Activated B cell treated with CpG ODN at 0.5 μM for 24 hours (primary cell): ENCODE measurements around the gene TMC7. TPM values are rescaled to one million over a fixed set of nuclear protein-coding genes. Genes with fewer than 3 reads are reported as not detected.

Experiments
- ATAC-seq: fragments of 200-7000 bp; cut with Tn5 transposase; one replicate; pipeline ENCODE4 v1.10.0; 2021; ENCODE audit warnings: low read depth, mild to moderate bottlenecking, moderate library complexity
- CTCF ChIA-PET: fragments of 350-600 bp; sonication (Branson Sonifier 250); formaldehyde crosslinking; loops from one replicate; lab custom pipeline; 2021; ENCODE audit warnings: antibody characterized with exemption; lab: Charles Lee
- POLR2A ChIA-PET: fragments of 350-600 bp; sonication (Branson Sonifier 250); formaldehyde crosslinking; loops from one replicate; lab custom pipeline; 2021; ENCODE audit warnings: antibody characterized with exemption; lab: Charles Lee
- DNase-seq: peaks from one replicate; pipeline ENCODE4 v3.0.0; 2022
- H3K27ac Mint-ChIP-seq: one replicate; pipeline ENCODE4 v1.8.0; 2020; ENCODE audit warnings: mixed read lengths
- H3K27me3 Mint-ChIP-seq: one replicate; pipeline ENCODE4 v1.8.0; 2021; ENCODE audit warnings: mixed read lengths
- H3K36me3 Mint-ChIP-seq: one replicate; pipeline ENCODE4 v1.8.0; 2021; ENCODE audit warnings: low read depth, mixed read lengths
- H3K4me1 Mint-ChIP-seq: one replicate; pipeline ENCODE4 v1.8.0; 2021; ENCODE audit warnings: mixed read lengths
- H3K4me3 Mint-ChIP-seq: one replicate; pipeline ENCODE4 v1.8.0; 2020; ENCODE audit warnings: mild to moderate bottlenecking, mixed read lengths
- H3K9me3 Mint-ChIP-seq: one replicate; pipeline ENCODE4 v1.8.0; 2020; ENCODE audit warnings: mixed read lengths
- intact Hi-C: fragments of 100-400 bp; cut with micrococcal nuclease; formaldehyde crosslinking; loops from one replicate; pipeline ENCODE4 v1.15.1; 2024
- total RNA-seq: library from RNA; stranded (reverse); gene quantifications from 2 replicates; pipeline ENCODE4 v1.2.3, GENCODE V29; 2022
- TF ChIP-seq, protein P1 (sequence below): fragments of 200-600 bp; IDR thresholded peaks from one replicate; pipeline ENCODE4 v1.8.0; 2022; ENCODE audit warnings: antibody characterized with exemption, mild to moderate bottlenecking

TMC7 gene
- total RNA-seq, 1 donor from 2014 or later = not detected

DNA sequence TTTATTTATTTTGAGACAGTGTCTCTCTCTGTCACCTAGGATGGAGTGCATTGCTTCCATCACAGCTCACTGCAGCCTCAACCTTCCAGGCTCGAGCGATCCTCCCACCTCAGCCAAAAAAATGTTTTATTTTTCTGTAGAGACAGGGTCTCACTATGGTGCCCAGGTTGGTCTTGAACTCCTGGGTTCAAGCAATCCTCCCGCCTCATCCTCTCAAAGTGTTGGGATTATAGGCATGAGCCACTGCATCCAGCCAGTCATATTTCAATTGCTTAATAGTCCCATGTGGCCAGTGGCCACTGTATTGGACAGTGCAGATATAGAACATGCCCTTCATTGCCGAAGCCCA is 15.3 kb downstream of the TMC7 start:
- Mint-ChIP-seq H3K4me3 (no peak overlapping the region), H3K36me3 (no peaks in the 10 kb centered on the region), H3K27ac (no peak overlapping the region), H3K4me1 (no peaks in the 10 kb centered on the region), H3K9me3 (no peaks in the 10 kb centered on the region), H3K27me3 (no peaks in the 10 kb centered on the region)
- TF ChIP-seq, protein P1, sequence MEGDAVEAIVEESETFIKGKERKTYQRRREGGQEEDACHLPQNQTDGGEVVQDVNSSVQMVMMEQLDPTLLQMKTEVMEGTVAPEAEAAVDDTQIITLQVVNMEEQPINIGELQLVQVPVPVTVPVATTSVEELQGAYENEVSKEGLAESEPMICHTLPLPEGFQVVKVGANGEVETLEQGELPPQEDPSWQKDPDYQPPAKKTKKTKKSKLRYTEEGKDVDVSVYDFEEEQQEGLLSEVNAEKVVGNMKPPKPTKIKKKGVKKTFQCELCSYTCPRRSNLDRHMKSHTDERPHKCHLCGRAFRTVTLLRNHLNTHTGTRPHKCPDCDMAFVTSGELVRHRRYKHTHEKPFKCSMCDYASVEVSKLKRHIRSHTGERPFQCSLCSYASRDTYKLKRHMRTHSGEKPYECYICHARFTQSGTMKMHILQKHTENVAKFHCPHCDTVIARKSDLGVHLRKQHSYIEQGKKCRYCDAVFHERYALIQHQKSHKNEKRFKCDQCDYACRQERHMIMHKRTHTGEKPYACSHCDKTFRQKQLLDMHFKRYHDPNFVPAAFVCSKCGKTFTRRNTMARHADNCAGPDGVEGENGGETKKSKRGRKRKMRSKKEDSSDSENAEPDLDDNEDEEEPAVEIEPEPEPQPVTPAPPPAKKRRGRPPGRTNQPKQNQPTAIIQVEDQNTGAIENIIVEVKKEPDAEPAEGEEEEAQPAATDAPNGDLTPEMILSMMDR = no peak
- no peak for DNase-seq
- ATAC-seq = no peak
- POLR2A ChIA-PET = no interaction called here
- CTCF ChIA-PET = no interaction called here
- intact Hi-C loops = no loop called here

DNA sequence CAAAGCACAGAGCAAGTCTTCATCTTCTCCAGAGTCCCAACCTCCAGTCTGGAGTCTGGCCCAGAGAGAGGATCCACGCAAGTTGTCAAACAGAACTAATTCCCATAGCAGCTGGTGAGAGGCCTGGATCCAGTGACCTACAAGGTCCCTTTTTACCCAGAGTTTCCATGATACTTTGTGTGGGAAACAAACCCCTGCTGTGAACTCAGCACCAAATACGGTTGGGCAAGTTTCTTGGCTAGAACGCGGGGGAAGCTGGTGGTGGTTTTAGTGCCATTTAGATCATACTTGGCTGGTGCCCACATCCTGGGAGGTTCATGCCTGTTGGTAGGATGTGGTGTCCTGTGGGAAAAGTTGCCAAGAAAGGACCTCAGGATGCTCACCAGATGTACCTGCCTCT is 18.1 kb downstream of the TMC7 start:
- TF ChIP-seq, protein P1 = no peak
- ATAC-seq = no peak
- intact Hi-C loops = no loop called here
- H3K27me3 Mint-ChIP-seq = no peaks in the 10 kb centered on the region
- H3K36me3 Mint-ChIP-seq = no peaks in the 10 kb centered on the region
- H3K27ac Mint-ChIP-seq = no peak overlapping the region
- no peaks in the 10 kb centered on the region for H3K9me3 Mint-ChIP-seq
- POLR2A ChIA-PET = no interaction called here
- no peak overlapping the region for H3K4me3 Mint-ChIP-seq
- H3K4me1 Mint-ChIP-seq = no peaks in the 10 kb centered on the region
- CTCF ChIA-PET = no interaction called here
- no peak for DNase-seq

DNA sequence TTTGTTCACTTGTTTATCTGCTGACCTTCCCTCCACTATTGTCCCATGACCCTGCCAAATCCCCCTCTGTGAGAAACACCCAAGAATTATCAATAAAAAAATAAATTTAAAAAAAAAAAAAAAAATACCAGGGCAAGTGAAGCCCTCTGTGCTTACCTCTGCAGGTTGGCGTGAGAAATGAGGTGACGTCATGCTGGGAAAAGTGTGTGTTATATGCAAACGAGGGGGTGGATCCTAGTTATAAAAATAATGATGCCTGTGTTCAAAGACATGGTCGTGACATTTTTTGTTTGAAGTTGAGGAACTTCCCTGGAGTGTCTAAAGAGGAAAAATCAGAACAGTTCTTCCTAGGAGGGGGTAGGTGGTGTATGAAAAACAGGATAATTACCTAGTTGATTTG is 20.2 kb downstream of the TMC7 start:
- Mint-ChIP-seq H3K36me3 (no peaks in the 10 kb centered on the region), H3K4me3 (no peak overlapping the region), H3K9me3 (no peaks in the 10 kb centered on the region), H3K27ac (no peak overlapping the region), H3K4me1 (no peaks in the 10 kb centered on the region), H3K27me3 (peaks cover under 1% of the 10 kb centered on the region)
- DNase-seq (no peak), ATAC-seq (no peak)
- TF ChIP-seq, protein P1 = no peak
- ChIA-PET POLR2A (no interaction called here), CTCF (no interaction called here)
- intact Hi-C loops = no loop called here

DNA sequence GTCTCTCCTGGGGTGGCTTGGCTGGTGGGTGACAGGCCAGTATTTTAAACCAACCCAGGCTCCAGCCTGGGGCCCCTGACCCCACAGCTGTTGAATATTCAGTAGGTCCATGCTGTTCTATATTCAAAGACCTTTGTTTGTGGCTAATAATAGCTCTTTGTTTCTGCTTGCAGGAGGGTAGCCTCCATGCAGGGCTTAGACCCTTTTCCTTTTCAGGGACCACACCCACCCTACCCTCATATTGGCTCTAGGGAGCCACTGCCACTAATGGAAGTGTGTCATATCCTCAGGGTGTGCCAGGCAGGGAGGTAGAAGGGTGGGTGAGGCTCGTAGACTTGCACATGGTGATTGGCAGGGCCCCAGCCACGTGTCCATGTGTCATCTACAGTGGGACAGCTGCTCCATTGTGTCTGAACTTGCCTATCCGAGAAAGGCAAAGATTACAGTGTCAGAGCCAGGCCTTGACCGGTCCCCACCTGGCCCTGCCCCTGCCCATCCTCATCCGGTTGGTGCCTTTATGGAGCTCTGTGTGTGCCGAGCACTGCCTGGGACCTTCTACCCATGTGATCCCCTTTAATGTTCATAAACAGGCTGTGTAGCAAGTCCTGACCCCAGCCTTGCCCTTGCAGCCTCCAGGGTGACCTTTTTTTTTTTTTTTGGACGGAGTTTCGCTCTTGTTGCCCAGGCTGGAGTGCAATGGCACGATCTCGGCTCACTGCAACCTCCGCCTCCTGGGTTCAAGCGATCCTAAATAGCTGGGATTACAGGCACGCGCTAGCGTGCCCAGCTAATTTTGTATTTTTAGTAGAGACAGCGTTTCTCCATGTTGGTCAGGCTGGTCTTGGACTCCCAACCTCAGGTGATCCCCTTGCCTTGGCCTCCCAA is 22.1 kb downstream of the TMC7 start:
- ATAC-seq = no peak
- ChIA-PET POLR2A (interaction anchor here (0.5 to 0.6 kb wide), 2 partner anchors 20 to 454 kb away, joined by 4 read pairs; no protein-coding TSS in a partner anchor), CTCF (no interaction called here)
- H3K4me1 Mint-ChIP-seq = no peaks in the 10 kb centered on the region
- TF ChIP-seq, protein P1 = no peak
- no peaks in the 10 kb centered on the region for H3K36me3 Mint-ChIP-seq
- no peak overlapping the region for H3K4me3 Mint-ChIP-seq
- H3K27me3 Mint-ChIP-seq = peaks cover 3% of the 10 kb centered on the region
- DNase-seq = no peak
- H3K27ac Mint-ChIP-seq = no peak overlapping the region
- intact Hi-C loops = no loop called here
- peaks cover 5% of the 10 kb centered on the region for H3K9me3 Mint-ChIP-seq

DNA sequence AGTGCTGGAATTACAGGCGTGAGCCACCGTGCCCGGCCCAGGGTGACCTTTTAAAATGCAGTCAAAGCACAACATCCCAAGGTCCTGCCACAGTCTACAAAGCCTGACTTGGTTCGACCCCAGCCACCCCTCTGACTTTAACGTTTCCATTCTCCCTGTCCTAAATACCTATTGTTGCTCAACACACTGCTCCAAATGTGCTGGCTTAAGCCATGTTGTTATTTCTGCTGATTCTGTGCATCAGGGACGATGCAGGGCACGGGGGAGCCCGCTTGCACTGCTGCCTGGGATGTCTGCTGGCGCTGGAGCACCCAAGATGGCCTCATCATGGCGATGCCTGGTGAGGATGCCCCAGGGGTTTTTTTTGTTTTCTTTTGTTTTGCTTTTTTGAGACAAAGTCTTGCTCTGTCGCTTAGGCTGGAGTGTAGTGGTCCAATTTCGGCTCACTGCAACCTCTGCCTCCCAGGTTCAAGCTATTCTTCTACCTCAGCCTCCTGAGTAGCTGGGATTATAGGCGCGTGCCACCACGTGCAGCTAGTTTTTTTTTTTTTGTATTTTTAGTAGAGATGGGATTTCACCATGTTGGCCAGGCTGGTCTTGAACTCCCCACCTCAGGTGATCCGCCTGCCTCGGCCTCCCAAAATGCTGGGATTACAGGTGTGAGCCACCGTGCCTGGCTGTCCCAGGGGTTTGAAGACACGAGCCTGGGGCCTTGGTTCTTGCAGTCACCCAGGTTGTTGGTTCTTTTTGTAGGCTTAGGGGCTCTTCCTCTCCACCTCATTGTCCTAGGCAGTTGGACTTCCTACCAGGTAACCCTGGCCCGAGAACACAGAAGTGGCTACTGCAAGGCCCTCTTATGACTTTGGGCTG is 22.9 kb downstream of the TMC7 start:
- H3K9me3 Mint-ChIP-seq = peaks cover 7% of the 10 kb centered on the region
- ChIA-PET CTCF (no interaction called here), POLR2A (no interaction called here)
- H3K4me1 Mint-ChIP-seq = no peaks in the 10 kb centered on the region
- no peak for ATAC-seq
- no peak overlapping the region for H3K4me3 Mint-ChIP-seq
- H3K36me3 Mint-ChIP-seq = no peaks in the 10 kb centered on the region
- H3K27ac Mint-ChIP-seq = no peak overlapping the region
- intact Hi-C loops = no loop called here
- TF ChIP-seq, protein P1 = no peak
- no peak for DNase-seq
- H3K27me3 Mint-ChIP-seq = peaks cover 3% of the 10 kb centered on the region
